ENCODE measurements around the gene SCYL1. TPM values are rescaled to one million over a fixed set of nuclear protein-coding genes. Genes with fewer than 3 reads are reported as not detected.

The SCYL1 gene
- total RNA-seq, 1 experiment from 2014 or later: 54.7 TPM

- Histone ChIP-seq H3K4me2 (ENCODE audit: insufficient read depth, insufficient read length, low read length) (no peak overlapping the region), H3K79me2 (ENCODE audit: insufficient read depth, low read length) (no peaks in the 10 kb centered on the region), H3K79me1 (ENCODE audit: insufficient read depth, low read depth, low read length, poor library complexity, severe bottlenecking) (no peaks in the 10 kb centered on the region), H3K23ac (ENCODE audit: insufficient read length, low read depth, low read length) (no peak overlapping the region), H3K14ac (ENCODE audit: insufficient read depth, low read length) (no peak overlapping the region), H3K9ac (ENCODE audit: extremely low read depth, insufficient read length, low read length) (no peak overlapping the region), H3K4ac (ENCODE audit: low read depth, low read length) (no peak overlapping the region), H3K9me3 (ENCODE audit: control insufficient read depth, low read depth, low read length) (no peaks in the 10 kb centered on the region), H2AK5ac (ENCODE audit: insufficient read length, low read length) (no peak overlapping the region), H3K56ac (ENCODE audit: insufficient read length, low read depth, low read length) (no peak overlapping the region), H3K27me3 (ENCODE audit: insufficient read depth, low read length) (no peaks in the 10 kb centered on the region; the same call in 1 of the 2 replicates), H2BK120ac (ENCODE audit: low read depth, low read length, poor library complexity, severe bottlenecking) (no peak overlapping the region), H4K91ac (ENCODE audit: insufficient read length, low read depth, low read length) (no peak overlapping the region), H3K18ac (ENCODE audit: insufficient read length, low read depth, low read length) (no peak overlapping the region), H3K27ac (ENCODE audit: insufficient read length, low read depth, low read length) (no peak overlapping the region), H4K20me1 (ENCODE audit: control insufficient read depth, insufficient read depth, insufficient read length) (no peaks in the 10 kb centered on the region), H4K8ac (replicated peaks; ENCODE audit: insufficient read length, low read depth, low read length) (no peak overlapping the region), H2AFZ (ENCODE audit: low read length) (no peak overlapping the region), H2BK12ac (ENCODE audit: insufficient read length, low read depth, low read length) (no peak overlapping the region), H3K23me2 (ENCODE audit: insufficient read length, low read depth, low read length, poor library complexity, severe bottlenecking) (no peaks in the 10 kb centered on the region), H2BK15ac (ENCODE audit: low read depth, low read length) (no peak overlapping the region), H3T11ph (ENCODE audit: low read length) (no peak overlapping the region), H2BK5ac (ENCODE audit: insufficient read length, low read length) (no peak overlapping the region), H4K5ac (ENCODE audit: insufficient read length, low read depth, low read length) (no peak overlapping the region), H2BK20ac (ENCODE audit: low read depth, low read length, poor library complexity, severe bottlenecking) (no peak overlapping the region), H3K4me1 (ENCODE audit: insufficient read depth, low read length) (peaks cover 6% of the 10 kb centered on the region; the same call in 1 of the 2 replicates)
- Mint-ChIP-seq H3K27ac (no peak overlapping the region), H3K4me1 (peaks cover 42 to 59% of the 10 kb centered on the region in 2 experiments), H3K4me3 (peak overlapping the region; percentile 4 to 72; a peak in 3 of 5 replicates), H3K9me3 (no peaks in the 10 kb centered on the region), H3K27me3 (ENCODE audit: low read depth) (peaks cover 45% of the 10 kb centered on the region), H3K36me3 (ENCODE audit: insufficient read depth in 1 of 3, low read depth in 3 of 3) (no peaks in the 10 kb centered on the region)
- no peak for DNase-seq
- WGBS (ENCODE audit: extremely low coverage, insufficient read length, low lambda C conversion rate): no CpG with 5 or more reads among the region's 5 CpGs
- TF ChIP-seq CTCF (conservative IDR thresholded peaks at IDR 0.05): no peak
These were observed 34.7 kb downstream of the SCYL1 start for GRCh38 chr11:65559535-65559934.
